ENCODE data around the gene TEX36.
"Not testable (repeated sequence)": the region's sequence is repeated elsewhere in the genome, so short reads cannot be mapped to it uniquely, and the experiment has no call there.

The TEX36 gene

GRCh38 chr10:125692196-125692595, 9.2 kb upstream of the TEX36 start:
- DNase-seq: no peak

GRCh38 chr10:125691160-125691981, 8.4 kb upstream of the TEX36 start:
- DNase-seq: no peak

DNA sequence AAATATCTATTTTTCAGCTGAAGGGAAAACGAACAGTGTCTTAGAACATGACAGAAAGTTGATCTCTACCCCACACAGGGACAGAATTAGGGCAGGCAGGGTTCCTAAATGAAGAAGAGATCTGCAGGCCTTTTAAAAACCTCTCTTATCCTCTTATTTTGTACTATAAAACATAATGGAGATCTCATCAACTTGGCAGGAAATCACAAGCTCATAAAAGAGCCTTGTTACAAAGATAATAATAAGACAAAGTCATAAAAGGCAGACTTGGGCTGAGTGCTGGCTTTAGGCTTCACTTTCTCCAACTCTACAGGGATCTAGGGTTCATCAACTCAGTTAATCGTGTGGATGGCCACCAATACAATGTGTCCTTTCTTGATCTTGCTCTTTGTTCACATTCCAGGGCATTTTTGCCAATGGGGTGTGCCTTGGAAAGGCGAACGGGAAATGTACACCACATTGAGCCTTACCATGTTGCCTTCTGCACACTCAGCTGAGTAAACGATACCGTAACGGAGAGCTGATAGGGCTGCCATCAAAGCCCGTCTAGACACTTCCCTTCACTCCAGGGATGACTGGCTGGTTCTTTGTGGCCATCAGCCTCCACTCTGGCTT, 7.1 kb upstream of the TEX36 start:
- no peak for DNase-seq

DNA sequence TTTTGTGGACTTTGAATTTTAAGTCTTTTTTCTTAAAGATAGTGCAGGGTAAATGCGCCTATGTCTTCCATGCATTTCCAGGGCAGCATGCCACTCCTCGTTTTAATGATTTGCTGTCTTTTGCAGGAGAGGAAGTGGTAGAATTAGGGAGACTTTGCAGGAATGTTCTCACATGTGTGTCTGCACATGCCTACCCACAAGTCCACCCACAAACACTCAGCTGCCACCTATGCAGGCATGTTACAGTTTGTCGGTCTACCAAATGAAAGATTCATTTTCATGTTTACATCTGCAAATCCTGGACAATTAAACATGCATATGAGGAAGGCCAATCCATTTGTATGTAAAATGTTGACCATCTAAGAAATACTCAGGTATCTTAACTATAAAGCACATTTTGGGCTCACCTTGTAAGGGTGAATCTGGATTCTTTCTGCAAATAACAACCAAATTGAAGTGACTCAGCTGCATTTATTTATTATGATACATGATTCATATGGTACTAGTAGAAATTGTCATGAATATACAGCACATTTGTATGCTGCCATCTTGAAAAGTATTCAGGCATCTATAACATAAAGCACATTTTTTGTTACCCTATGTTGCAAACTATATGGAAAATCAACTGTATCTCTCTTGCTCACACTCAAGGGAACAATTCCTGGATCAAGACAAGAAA, 4.7 kb upstream of the TEX36 start:
- no peak for DNase-seq

DNA sequence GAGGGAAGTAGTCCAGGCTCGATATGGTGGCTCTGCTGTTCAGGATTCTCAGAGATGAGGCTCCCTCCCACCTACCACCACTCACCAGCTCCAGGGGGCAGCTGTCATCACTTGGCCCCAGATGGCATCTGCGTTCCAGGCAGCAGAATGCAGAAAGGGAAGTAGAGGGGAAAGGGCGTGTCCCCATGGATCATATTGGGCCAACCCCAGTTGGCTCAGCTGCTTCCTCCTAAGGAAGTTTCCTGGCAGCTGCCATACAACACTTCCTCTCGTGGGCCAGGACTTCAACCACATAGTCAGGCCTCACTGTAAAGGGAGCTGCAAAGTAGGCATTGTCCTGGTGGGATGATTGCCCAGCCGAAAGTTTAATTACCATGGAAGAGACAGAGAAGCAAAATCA, 1.6 kb upstream of the TEX36 start:
- no peak for DNase-seq

DNA sequence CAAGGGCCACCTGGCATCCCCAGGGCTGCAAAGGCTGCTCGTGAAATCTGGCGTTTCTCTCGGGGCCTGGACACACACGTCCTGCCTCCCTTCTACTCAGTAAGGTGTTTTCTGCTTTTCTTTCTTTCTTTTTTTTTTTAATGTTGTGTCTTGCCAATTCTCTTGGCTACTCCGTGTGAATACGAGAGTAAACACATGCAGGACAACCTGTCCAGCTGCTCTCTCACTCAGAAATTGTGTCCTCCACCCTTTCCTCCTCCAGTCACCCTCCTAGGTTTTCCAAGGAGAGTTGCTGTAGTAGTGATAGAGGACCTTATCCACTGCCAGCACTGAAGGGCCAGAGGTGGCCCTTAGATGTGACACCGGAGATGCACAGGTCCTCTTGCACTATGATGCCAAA, 858 bp upstream of the TEX36 start:
- no peak for DNase-seq

- no peak for DNase-seq
Observed at GRCh38 chr10:125679436-125679835, 3.5 kb downstream of the TEX36 start.

DNA sequence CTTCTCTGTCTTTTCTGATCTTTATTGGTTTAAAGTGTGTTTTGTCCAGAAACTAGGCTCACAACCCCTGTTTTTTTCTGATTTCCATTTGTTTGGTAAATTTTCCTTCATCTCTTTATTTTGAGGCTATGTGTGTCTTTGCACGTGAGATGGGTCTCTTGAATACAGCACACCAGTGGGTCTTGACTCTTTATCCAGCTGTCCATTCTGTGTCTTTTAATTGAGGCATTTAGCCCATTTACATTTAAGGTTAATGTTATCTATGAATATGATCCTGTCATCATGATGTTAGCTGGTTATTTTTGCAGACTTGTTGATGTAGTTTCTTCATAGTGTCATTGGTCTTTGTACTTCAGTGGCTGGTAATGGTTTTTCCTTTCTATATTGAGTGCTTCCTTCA, 10.1 kb downstream of the TEX36 start:
- DNase-seq: no peak

DNA sequence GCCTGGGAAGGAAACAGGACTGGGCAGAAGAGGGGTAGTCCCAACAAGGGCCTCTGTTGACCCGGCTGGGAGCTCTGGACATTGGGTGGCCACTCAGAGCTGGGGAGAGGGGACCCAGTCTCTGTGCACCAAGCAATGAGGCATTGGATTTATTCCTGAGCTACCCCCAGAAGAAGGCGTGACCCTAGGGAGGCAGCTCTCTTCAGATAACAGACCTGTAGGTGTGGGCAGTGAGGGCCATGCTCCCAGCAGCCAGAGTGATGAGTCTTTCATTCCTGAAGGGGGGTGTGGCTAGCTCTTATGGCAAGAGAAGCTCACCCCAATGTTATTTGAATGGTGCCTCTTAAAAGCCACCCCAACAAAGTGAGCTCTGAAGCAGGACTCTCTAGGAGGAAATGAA, 20.4 kb downstream of the TEX36 start:
- DNase-seq: no peak

GRCh38 chr10:125661941-125662515, 20.9 kb downstream of the TEX36 start:
- no peak for DNase-seq

GRCh38 chr10:125661431-125661940, 21.5 kb downstream of the TEX36 start:
- no peak for DNase-seq

DNA sequence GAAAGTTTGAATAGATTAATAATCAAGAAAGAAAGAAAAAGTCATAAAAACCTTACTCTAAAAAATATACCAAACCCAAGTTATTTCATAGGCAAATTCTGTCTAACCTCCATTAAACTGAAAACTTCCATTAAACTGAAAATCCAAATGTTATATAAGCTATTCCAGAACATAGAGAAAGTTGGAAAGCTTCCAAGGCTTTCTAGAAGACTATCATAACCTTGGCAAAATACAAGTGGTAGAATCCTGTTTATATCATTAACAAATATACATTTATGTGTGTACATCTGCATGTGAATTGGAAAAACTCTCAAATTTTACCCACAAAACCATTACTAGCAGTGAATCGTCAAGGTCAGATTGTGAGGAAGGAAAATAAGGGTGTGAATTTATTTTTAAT, 23.9 kb downstream of the TEX36 start:
- no peak for DNase-seq

- no peak for DNase-seq
Observed at GRCh38 chr10:125656523-125656922, 26.4 kb downstream of the TEX36 start.

DNA sequence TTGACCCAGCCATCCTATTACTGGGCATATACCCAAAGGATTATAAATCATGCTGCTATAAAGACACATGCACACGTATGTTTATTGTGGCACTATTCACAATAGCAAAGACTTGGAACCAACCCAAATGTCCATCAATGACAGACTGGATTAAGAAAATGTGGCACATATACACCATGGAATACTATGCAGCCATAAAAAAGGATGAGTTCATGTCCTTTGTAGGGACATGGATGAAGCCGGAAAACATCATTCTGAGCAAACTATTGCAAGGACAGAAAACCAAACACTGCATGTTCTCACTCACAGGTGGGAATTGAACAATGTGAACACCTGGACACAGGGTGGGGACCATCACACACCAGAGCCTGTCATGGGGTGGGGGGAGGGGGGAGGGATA, 29.9 kb downstream of the TEX36 start:
- DNase-seq: not testable (repeated sequence)

DNA sequence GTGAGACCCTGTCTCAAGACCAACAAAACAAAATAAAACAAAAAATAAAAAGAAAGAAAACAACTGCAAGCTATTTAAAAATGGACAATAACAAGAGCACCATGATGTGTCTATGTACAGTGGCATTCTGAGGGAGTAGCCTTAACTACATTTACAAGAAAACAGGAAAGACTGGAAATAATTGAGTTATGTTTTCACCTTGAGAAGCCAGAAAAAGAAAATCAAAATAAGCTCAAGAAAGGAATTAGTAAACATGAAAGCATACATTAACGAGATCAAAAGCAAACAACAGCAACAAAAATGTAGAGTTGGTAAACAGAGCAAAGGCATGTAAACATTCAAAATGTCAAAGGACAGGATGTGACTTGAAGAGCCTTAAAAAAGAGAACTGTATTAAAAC, 36.7 kb downstream of the TEX36 start:
- no peak for DNase-seq

GRCh38 chr10:125641398-125641797, 41.6 kb downstream of the TEX36 start:
- DNase-seq: no peak

GRCh38 chr10:125640653-125641052, 42.3 kb downstream of the TEX36 start:
- no peak for DNase-seq

DNA sequence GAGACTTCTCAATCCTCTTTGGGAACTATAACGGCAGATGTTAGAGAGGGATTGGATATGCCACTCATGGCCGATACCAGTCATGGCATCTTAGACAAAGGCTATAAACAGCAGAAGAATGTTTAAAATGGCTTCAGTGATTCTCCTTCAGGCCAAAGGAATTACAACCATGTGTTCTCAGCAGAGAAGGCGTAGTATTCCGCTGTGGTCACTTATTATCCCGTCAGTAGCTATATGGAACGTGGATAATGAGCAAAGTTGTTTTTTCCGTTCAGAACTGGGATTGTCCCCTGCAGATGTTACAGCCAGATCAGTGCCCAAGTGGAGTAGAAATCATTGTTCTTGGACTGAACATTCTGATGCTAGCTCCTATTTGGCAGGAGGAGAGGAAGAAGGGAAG, 43.1 kb downstream of the TEX36 start:
- DNase-seq: no peak

GRCh38 chr10:125638555-125638954, 44.4 kb downstream of the TEX36 start:
- DNase-seq: no peak

DNA sequence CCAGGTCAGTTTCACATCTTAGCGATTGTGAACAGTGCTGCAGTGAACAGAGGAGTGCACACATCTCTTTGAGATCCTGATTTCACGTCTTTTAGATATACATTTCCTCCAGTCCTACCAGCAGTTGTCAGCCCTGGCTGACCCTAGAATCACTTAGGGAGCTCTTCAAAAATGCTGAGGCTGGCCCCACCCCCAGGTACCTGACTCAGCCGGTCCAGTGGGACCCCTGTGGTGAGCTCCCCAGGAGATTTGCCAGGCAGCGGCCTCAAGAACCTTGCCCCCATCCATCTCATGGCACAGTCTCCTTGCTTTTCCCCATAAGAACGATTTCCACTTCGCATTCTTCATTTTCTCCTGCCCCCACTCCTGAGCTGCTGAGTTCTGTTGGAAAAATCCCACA, 45.5 kb downstream of the TEX36 start:
- no peak for DNase-seq

GRCh38 chr10:125634606-125635005, 48.4 kb downstream of the TEX36 start:
- DNase-seq: no peak

DNA sequence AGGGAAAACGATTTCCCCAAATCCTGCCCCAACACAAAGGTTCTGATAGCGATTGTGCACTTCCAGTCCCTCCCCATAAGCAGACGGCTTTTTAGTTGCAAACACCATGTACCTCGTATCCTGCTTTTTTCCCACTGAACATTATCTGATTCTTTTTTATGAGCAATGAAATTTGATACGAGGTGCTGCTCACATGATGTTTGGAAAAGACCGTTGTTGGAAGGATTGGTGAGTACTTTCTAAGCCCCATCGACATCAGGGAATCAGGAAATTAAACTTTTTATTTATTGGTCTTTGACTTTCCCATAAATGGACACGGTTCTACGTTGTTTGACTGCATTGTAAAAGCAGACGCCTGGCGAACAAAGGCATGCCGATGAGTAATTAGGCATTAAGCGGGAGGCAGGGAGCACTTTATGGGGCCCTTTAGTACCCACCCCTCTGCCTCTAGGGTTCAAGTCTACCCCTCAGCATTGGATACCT, 49.4 kb downstream of the TEX36 start:
- DNase-seq: no peak

- no peak for DNase-seq
Observed at GRCh38 chr10:125631806-125632205, 51.2 kb downstream of the TEX36 start.
